IMR-90 (cell line): ENCODE data around the gene DAGLA.

Experiments
- BHLHE40 ChIP-seq: fragments of 150-350 bp; IDR thresholded peaks from 2 replicates; pipeline ENCODE4 v1.6.1; 2016; ENCODE audit warnings: mild to moderate bottlenecking, low read depth, low read length
- FOS ChIP-seq: fragments of 150-350 bp; IDR thresholded peaks from 2 replicates; pipeline ENCODE4 v1.6.1; 2016; ENCODE audit warnings: low read depth, low read length
- MAFK ChIP-seq: IDR thresholded peaks from 2 replicates; pipeline ENCODE4 v1.6.1; 2012; ENCODE audit warnings: low read depth, low read length, improper control_type of control experiment
- MAZ ChIP-seq: IDR thresholded peaks from 2 replicates; pipeline ENCODE4 v1.6.1; 2012; ENCODE audit warnings: low read depth, mild to moderate bottlenecking, low read length, improper control_type of control experiment, moderate library complexity, borderline replicate concordance
- MXI1 ChIP-seq: IDR thresholded peaks from 2 replicates; pipeline ENCODE4 v1.6.1; 2012; ENCODE audit warnings: low read depth, mild to moderate bottlenecking, low read length, moderate library complexity, borderline replicate concordance
- POLR2A ChIP-seq: IDR thresholded peaks from 2 replicates; pipeline ENCODE4 v1.6.1; 2012; ENCODE audit warnings: mild to moderate bottlenecking, low read depth, low read length
- RAD21 ChIP-seq: IDR thresholded peaks from 2 replicates; pipeline ENCODE4 v1.6.1; 2012; ENCODE audit warnings: low read length, improper control_type of control experiment
- RCOR1 ChIP-seq: IDR thresholded peaks from 2 replicates; pipeline ENCODE4 v1.6.1; 2012; ENCODE audit warnings: mild to moderate bottlenecking, low read length, improper control_type of control experiment; ENCODE audit not compliant: insufficient replicate concordance
- RFX5 ChIP-seq: IDR thresholded peaks from 2 replicates; pipeline ENCODE4 v1.8.0; 2012; ENCODE audit warnings: low read depth, mild to moderate bottlenecking, low read length, moderate library complexity
- SMC3 ChIP-seq: fragments of 150-350 bp; IDR thresholded peaks from 2 replicates; pipeline ENCODE4 v1.6.1; 2016; ENCODE audit warnings: low read depth, mild to moderate bottlenecking, antibody characterized with exemption, low read length, moderate library complexity
- TF ChIP-seq, protein P1 (sequence below): conservative IDR thresholded peaks from 2 replicates; pipeline ENCODE4 v1.5.1; 2012; ENCODE audit warnings: mild to moderate bottlenecking, low read depth, low read length, improper control_type of control experiment
- TF ChIP-seq, protein P2 (sequence below): fragments of 150-350 bp; IDR thresholded peaks from 2 replicates; pipeline ENCODE4 v1.6.1; 2016; ENCODE audit warnings: low read depth, mild to moderate bottlenecking, low read length, moderate library complexity, borderline replicate concordance
- TF ChIP-seq, protein P3 (sequence below): fragments of 150-350 bp; IDR thresholded peaks from 2 replicates; pipeline ENCODE4 v1.6.1; 2017; ENCODE audit warnings: mild to moderate bottlenecking, antibody characterized with exemption, low read length, low read depth

DNA sequence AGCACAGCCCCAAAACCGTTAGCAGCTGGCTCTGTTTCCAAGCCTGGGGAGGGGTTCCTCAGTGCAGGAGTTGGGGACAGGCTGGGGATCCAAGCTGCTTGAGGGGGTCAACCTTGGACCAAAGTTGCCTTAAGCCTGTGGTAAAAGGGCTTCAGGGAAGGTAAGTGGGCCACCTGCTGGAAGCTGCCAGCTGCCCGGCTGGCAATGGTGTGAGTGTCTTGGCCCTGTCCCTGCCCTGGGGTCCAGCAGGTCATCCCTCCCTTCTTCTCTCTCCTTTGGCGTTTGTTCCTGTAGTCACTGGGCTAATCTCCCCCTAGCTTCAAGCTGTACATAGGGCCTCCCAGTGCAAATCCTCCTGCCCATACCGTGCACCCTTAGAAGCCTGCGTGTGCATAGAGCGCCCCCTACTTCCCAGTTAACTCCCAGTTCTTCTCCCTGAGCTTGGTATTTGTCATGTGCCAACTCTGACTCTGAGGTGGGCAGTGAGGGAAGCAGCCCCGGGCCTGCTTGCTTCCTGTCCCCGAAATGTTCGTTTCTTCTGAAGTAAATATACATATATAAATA lies 107.8 kb downstream of the DAGLA start:
- TF ChIP-seq BHLHE40 = no peak
- no peak for TF ChIP-seq RFX5
- TF ChIP-seq, protein P1, sequence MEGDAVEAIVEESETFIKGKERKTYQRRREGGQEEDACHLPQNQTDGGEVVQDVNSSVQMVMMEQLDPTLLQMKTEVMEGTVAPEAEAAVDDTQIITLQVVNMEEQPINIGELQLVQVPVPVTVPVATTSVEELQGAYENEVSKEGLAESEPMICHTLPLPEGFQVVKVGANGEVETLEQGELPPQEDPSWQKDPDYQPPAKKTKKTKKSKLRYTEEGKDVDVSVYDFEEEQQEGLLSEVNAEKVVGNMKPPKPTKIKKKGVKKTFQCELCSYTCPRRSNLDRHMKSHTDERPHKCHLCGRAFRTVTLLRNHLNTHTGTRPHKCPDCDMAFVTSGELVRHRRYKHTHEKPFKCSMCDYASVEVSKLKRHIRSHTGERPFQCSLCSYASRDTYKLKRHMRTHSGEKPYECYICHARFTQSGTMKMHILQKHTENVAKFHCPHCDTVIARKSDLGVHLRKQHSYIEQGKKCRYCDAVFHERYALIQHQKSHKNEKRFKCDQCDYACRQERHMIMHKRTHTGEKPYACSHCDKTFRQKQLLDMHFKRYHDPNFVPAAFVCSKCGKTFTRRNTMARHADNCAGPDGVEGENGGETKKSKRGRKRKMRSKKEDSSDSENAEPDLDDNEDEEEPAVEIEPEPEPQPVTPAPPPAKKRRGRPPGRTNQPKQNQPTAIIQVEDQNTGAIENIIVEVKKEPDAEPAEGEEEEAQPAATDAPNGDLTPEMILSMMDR = peak; percentile 61
- TF ChIP-seq FOS = no peak
- no peak for TF ChIP-seq MAFK
- TF ChIP-seq, protein P2, sequence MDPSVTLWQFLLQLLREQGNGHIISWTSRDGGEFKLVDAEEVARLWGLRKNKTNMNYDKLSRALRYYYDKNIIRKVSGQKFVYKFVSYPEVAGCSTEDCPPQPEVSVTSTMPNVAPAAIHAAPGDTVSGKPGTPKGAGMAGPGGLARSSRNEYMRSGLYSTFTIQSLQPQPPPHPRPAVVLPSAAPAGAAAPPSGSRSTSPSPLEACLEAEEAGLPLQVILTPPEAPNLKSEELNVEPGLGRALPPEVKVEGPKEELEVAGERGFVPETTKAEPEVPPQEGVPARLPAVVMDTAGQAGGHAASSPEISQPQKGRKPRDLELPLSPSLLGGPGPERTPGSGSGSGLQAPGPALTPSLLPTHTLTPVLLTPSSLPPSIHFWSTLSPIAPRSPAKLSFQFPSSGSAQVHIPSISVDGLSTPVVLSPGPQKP = no peak
- no peak for TF ChIP-seq POLR2A
- TF ChIP-seq MAZ = no peak
- peak; percentile 63 for TF ChIP-seq RAD21
- TF ChIP-seq, protein P3, sequence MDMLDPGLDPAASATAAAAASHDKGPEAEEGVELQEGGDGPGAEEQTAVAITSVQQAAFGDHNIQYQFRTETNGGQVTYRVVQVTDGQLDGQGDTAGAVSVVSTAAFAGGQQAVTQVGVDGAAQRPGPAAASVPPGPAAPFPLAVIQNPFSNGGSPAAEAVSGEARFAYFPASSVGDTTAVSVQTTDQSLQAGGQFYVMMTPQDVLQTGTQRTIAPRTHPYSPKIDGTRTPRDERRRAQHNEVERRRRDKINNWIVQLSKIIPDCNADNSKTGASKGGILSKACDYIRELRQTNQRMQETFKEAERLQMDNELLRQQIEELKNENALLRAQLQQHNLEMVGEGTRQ = no peak
- TF ChIP-seq RCOR1 = no peak
- no peak for TF ChIP-seq MXI1
- peak; percentile 42 for TF ChIP-seq SMC3
